GM18861 (cell line): ENCODE measurements around the gene ATP6V0D1.

Experiments used
- ATAC-seq: cut with Tn5 transposase; IDR thresholded peaks from one replicate; pipeline ENCODE4 v1.9.1; 2021; ENCODE audit not compliant: unreplicated experiment

Gene ATP6V0D1

GRCh38 chr16:67394155-67395104, 86.5 kb downstream of the ATP6V0D1 start:
- ATAC-seq, result no peak

- ATAC-seq, result no peak
Observed at GRCh38 chr16:67393788-67394154, 87.2 kb downstream of the ATP6V0D1 start.

GRCh38 chr16:67393111-67393787, 87.7 kb downstream of the ATP6V0D1 start, which contains the start of gene TPPP3:
TPPP3 (minus strand) TSS chr16:67393498; CDS start chr16:67391111, 2,387 bp downstream.
- no peak for ATAC-seq

GRCh38 chr16:67392301-67393059, 88.5 kb downstream of the ATP6V0D1 start:
- no peak for ATAC-seq

- no peak for ATAC-seq
Observed at GRCh38 chr16:67391424-67392300, 89.3 kb downstream of the ATP6V0D1 start.

GRCh38 chr16:67390816-67391423, 90.0 kb downstream of the ATP6V0D1 start:
- no peak for ATAC-seq

- ATAC-seq, result no peak
Observed at GRCh38 chr16:67389911-67390815, 90.8 kb downstream of the ATP6V0D1 start.

GRCh38 chr16:67388591-67388990, 92.4 kb downstream of the ATP6V0D1 start:
- ATAC-seq, result no peak

- ATAC-seq, result no peak
Observed at GRCh38 chr16:67388191-67388590, 92.8 kb downstream of the ATP6V0D1 start.
